Lower lobe of right lung (tissue), 2 donors: ENCODE data around the gene RTCA. TPM values are rescaled to one million over a fixed set of nuclear protein-coding genes. Genes with fewer than 3 reads are reported as not detected.
"Not testable (repeated sequence)": the region's sequence is repeated elsewhere in the genome, so short reads cannot be mapped to it uniquely, and the experiment has no call there.

Source experiments
- ATAC-seq, 2 donors: fragments of 200-7000 bp; cut with Tn5 transposase; one replicate each; pipeline ENCODE4 v1.9.1; 2020 to 2022; ENCODE audit warnings: mild to moderate bottlenecking in 2 of 2, moderate library complexity in 2 of 2
- DNase-seq: peaks from one replicate; pipeline ENCODE4 v3.0.0-alpha.2; 2020
- H3K27ac ChIP-seq: fragments of 200-600 bp; one replicate; pipeline ENCODE4 v1.8.0; 2022
- H3K27me3 ChIP-seq: fragments of 200-600 bp; one replicate; pipeline ENCODE4 v1.8.0; 2022; ENCODE audit warnings: low read depth
- H3K36me3 ChIP-seq: fragments of 200-600 bp; one replicate; pipeline ENCODE4 v1.8.0; 2022; ENCODE audit warnings: mild to moderate bottlenecking
- H3K4me1 ChIP-seq: fragments of 200-600 bp; one replicate; pipeline ENCODE4 v1.8.0; 2022
- H3K4me3 ChIP-seq: fragments of 200-600 bp; one replicate; pipeline ENCODE4 v1.8.0; 2022; ENCODE audit warnings: mild to moderate bottlenecking
- H3K9me3 ChIP-seq: fragments of 200-600 bp; one replicate; pipeline ENCODE4 v1.8.0; 2022
- intact Hi-C: fragments of 100-400 bp; cut with DNase I; formaldehyde crosslinking; loops from one replicate; pipeline ENCODE4 v1.11.0; 2022
- total RNA-seq: library from RNA; stranded (reverse); fragmentation: NEBNext Ultra II Directional; extraction: Animal tissue kit (Norgen Biotek cat#: 25700); gene quantifications from one replicate; pipeline ENCODE4 v1.2.1, GENCODE V29; 2021
- TF ChIP-seq, protein P1 (sequence below): fragments of 200-600 bp; IDR thresholded peaks from one replicate; pipeline ENCODE4 v1.8.0; 2022; ENCODE audit warnings: antibody characterized with exemption, mild to moderate bottlenecking
- donor health status: DM: no; HTN: yes; CAD: no; lungs with severe emphysema.

RTCA gene
- total RNA-seq, 1 donor from 2014 or later, result 31.1 TPM

DNA sequence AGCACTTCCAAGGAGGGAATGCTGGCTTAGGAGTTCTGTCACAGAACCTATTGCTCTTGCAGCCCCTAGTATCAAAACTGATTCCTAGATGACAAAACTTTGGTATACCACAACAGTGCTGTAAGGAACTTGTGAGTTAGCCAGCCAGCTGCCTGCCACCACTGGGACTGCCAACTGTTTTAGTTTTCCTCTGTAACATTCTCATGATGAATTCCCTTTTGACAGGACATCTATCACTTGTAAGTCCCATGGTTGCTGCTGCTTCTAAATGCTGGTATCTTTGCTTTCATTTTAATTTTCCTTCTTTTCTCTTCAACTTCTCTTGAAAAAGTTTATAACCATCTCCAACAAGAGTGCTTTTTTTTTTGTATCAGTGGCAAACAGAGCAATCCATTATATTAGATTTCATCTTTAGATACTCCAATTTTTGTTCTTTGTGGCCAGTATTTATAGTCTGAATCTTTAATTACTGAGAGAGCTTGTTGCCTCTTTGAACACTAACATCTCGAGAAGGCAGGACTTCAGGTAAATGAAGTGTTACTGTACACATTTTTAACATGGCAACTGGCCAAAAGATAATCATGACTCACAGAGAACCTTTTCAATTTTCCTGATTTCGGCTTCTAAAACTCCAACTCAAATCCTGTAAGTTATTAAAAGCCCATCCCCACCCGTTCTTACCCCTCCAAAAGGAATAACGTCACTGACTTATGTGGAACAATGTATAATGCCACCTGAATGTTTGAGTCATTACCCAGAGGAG is 36.2 kb upstream of the RTCA start:
- TF ChIP-seq, protein P1, sequence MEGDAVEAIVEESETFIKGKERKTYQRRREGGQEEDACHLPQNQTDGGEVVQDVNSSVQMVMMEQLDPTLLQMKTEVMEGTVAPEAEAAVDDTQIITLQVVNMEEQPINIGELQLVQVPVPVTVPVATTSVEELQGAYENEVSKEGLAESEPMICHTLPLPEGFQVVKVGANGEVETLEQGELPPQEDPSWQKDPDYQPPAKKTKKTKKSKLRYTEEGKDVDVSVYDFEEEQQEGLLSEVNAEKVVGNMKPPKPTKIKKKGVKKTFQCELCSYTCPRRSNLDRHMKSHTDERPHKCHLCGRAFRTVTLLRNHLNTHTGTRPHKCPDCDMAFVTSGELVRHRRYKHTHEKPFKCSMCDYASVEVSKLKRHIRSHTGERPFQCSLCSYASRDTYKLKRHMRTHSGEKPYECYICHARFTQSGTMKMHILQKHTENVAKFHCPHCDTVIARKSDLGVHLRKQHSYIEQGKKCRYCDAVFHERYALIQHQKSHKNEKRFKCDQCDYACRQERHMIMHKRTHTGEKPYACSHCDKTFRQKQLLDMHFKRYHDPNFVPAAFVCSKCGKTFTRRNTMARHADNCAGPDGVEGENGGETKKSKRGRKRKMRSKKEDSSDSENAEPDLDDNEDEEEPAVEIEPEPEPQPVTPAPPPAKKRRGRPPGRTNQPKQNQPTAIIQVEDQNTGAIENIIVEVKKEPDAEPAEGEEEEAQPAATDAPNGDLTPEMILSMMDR, result no peak
- Histone ChIP-seq H3K4me3 (no peak overlapping the region), H3K4me1 (no peaks in the 10 kb centered on the region), H3K27me3 (no peaks in the 10 kb centered on the region), H3K27ac (no peak overlapping the region), H3K9me3 (no peaks in the 10 kb centered on the region), H3K36me3 (peaks cover 66% of the 10 kb centered on the region)
- ATAC-seq (no peak), DNase-seq (no peak)
- intact Hi-C loops, result no loop called here

DNA sequence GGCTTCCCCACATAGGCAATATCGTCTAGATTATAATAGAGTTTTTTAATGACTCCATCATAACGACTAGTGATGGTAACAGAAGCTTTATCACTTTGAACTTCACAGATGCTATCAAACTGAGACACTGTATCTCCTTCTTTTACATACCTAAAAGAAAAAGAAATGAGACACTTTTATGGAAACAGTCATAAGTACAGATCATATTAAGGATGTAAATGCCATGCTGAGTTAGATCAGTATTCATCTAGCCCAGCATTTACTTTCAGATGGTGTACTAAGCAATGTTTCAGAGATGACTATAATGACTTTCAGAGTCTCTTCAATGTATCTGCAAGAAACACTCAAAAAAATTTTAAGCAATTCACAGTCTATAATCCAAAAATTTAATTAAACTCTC is 35.3 kb upstream of the RTCA start:
- TF ChIP-seq, protein P1, result no peak
- intact Hi-C loops, result no loop called here
- Histone ChIP-seq H3K4me3 (no peak overlapping the region), H3K36me3 (peaks cover 70% of the 10 kb centered on the region), H3K4me1 (no peaks in the 10 kb centered on the region), H3K9me3 (no peaks in the 10 kb centered on the region), H3K27me3 (no peaks in the 10 kb centered on the region), H3K27ac (no peak overlapping the region)
- no peak for ATAC-seq
- DNase-seq, result no peak

DNA sequence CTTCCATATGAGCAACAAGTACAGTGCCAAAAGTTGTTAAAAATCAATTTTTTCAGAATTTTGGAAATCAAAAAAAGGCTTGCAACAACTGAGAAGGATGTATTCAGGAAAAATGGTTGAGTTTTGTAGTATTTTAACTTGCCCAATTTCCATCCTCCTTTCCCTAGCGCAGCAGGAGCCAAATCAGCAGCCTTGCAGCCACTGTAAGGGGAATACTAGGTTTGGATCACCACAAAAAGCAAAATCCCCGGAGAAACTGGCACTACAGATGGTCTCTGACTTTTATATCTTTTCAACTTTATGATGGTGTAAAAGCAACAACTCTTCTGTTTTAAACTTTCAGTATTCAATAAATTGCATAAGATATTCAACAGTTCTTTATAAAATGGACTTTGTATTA is 34.3 kb upstream of the RTCA start:
- H3K27ac ChIP-seq, result no peak overlapping the region
- no peaks in the 10 kb centered on the region for H3K4me1 ChIP-seq
- TF ChIP-seq, protein P1, result no peak
- DNase-seq (no peak), ATAC-seq (no peak)
- H3K9me3 ChIP-seq, result no peaks in the 10 kb centered on the region
- H3K27me3 ChIP-seq, result no peaks in the 10 kb centered on the region
- intact Hi-C loops, result no loop called here
- no peak overlapping the region for H3K4me3 ChIP-seq
- peaks cover 72% of the 10 kb centered on the region for H3K36me3 ChIP-seq

DNA sequence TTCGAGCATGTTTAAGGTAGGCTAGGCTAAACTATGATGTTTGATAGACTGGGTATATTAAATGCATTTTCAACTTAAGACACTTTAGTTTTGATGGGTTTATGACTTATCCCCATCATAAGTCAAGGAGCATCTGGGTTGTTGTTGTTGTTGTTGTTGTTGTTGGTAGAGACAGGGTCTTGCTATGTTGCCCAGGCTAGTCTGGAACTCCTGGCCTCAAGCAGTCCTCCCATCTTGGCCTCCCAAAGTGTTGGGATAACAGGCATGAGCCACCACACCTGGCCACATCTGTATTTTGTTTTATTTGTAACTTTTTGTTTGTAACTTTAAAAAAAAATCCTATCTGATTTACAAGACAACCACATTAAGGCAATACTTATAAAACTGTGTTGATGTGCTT is 33.9 kb upstream of the RTCA start:
- no peak for ATAC-seq
- intact Hi-C loops, result no loop called here

DNA sequence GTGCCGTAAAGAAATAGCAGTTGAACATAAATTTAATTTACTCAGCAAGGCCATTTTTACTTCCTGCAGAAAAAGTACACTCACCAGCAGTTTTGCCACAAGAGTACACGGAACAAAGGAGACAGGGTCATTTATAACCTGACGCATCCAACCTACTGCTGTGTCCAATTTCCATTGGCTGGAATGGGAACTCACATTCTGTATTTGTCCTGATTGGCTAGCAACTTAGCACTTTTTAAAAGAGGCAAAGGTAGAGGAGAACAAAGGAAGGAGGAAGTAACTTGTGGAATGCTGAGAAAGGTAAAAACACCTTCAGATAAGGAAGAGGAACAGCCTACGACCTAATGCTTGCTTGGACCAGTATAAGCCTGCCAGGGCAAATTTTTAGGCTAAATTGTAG is 32.5 kb upstream of the RTCA start:
- intact Hi-C loops, ATAC-seq: not testable (repeated sequence)

More for the DNA sequence above, 33.9 kb upstream of the RTCA start:
- Histone ChIP-seq H3K36me3 (peaks cover 77% of the 10 kb centered on the region), H3K4me1 (no peaks in the 10 kb centered on the region), H3K27me3 (no peaks in the 10 kb centered on the region), H3K4me3 (no peak overlapping the region), H3K9me3 (no peaks in the 10 kb centered on the region), H3K27ac (no peak overlapping the region)
- TF ChIP-seq, protein P1, result no peak
- no peak for DNase-seq

DNA sequence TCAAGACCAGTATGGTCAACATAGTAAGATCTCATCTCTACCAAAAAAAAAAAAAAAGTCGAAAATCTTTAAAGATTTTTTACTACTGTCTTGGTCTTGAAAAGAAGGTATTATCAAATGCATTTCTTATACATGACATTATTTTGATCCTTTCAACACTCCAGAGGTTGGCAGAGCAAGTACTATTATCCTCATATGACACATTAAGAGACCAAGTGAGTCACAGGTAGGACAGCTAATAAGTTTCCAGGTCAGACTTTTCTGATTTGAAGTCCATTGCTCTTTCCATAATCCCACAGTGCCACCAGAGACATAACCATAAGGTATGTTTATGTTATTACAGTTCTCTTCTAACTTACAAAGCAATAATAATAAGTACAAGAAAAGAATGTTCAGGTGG is 31.6 kb upstream of the RTCA start:
- DNase-seq (no peak), ATAC-seq (no peak)
- TF ChIP-seq, protein P1, result no peak
- Histone ChIP-seq H3K4me3 (no peak overlapping the region), H3K27me3 (no peaks in the 10 kb centered on the region), H3K27ac (no peak overlapping the region), H3K4me1 (peaks cover 3% of the 10 kb centered on the region), H3K36me3 (peaks cover 78% of the 10 kb centered on the region), H3K9me3 (no peaks in the 10 kb centered on the region)
- intact Hi-C loops, result no loop called here

More for the DNA sequence above, 32.5 kb upstream of the RTCA start:
- peaks cover 78% of the 10 kb centered on the region for H3K36me3 ChIP-seq
- not testable (repeated sequence) for H3K4me1 ChIP-seq, H3K27me3 ChIP-seq, H3K4me3 ChIP-seq, H3K9me3 ChIP-seq, H3K27ac ChIP-seq, DNase-seq
